IPS-20b (cell line): Measurements from ENCODE around the gene PPP4C.
A peak's percentile ranks its signal among the peaks of the same experiment; 100 is the strongest.

Experiments used
- H3K27ac ChIP-seq: one replicate; pipeline ENCODE4 v1.5.1; 2013; ENCODE audit warnings: low read length
- H3K27me3 ChIP-seq: 2 replicates; pipeline ENCODE4 v1.6.1; 2013; ENCODE audit warnings: mild to moderate bottlenecking, low read length, inconsistent platforms; ENCODE audit not compliant: insufficient read depth
- H3K36me3 ChIP-seq: 2 replicates; pipeline ENCODE4 v1.6.1; 2013; ENCODE audit warnings: low read depth, mild to moderate bottlenecking, inconsistent platforms, low read length, moderate library complexity; ENCODE audit not compliant: insufficient read depth
- H3K4me1 ChIP-seq: 2 replicates; pipeline ENCODE4 v1.6.1; 2013; ENCODE audit warnings: mild to moderate bottlenecking, control low read depth, inconsistent platforms, low read length, moderate library complexity; ENCODE audit not compliant: insufficient read depth
- H3K4me3 ChIP-seq: 2 replicates; pipeline ENCODE4 v1.5.1; 2013; ENCODE audit warnings: mild to moderate bottlenecking, low read length, inconsistent platforms
- H3K9ac ChIP-seq: 2 replicates; pipeline ENCODE4 v1.6.1; 2013; ENCODE audit warnings: low read depth, mild to moderate bottlenecking, inconsistent platforms, low read length, moderate library complexity
- H3K9me3 ChIP-seq: 2 replicates; pipeline ENCODE4 v1.6.1; 2013; ENCODE audit warnings: mild to moderate bottlenecking, low read depth, low read length, inconsistent platforms; ENCODE audit not compliant: insufficient read depth

The PPP4C gene

DNA sequence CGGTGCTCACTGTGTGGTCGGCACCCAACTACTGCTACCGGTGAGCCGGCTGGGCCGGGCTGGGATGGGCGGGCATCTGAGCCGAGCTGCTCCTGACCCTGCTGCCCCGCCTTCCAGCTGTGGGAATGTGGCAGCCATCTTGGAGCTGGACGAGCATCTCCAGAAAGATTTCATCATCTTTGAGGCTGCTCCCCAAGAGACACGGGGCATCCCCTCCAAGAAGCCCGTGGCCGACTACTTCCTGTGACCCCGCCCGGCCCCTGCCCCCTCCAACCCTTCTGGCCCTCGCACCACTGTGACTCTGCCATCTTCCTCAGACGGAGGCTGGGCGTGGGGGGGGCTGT, 9.0 kb downstream of the PPP4C start:
- H3K4me3 ChIP-seq: no peak overlapping the region
- H3K9ac ChIP-seq: no peak overlapping the region
- no peaks in the 10 kb centered on the region for H3K4me1 ChIP-seq
- H3K9me3 ChIP-seq: no peaks in the 10 kb centered on the region
- no peaks in the 10 kb centered on the region for H3K27me3 ChIP-seq
- no peak overlapping the region for H3K27ac ChIP-seq
- peaks cover 55% of the 10 kb centered on the region for H3K36me3 ChIP-seq

DNA sequence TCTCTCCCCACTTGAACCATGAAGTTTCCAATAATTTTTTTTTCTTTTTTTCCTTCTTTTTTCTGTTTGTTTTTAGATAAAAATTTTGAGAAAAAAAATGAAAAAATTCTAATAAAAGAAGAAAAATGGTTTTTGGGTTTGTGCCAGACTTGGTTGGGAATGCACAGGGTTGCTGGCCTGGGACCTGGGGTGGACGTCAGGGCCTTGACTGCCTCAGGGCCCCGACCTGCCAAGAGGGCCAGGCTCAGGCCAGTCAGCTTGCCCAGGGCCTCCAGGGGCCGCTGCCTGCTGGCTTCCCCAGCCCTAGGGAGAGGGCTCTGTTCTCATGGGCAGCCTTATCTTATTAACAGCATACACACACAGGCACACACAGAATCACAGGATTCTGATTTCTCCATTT, 9.5 kb downstream of the PPP4C start:
- Histone ChIP-seq H3K9ac (no peak overlapping the region), H3K4me3 (no peak overlapping the region), H3K9me3 (no peaks in the 10 kb centered on the region)

DNA sequence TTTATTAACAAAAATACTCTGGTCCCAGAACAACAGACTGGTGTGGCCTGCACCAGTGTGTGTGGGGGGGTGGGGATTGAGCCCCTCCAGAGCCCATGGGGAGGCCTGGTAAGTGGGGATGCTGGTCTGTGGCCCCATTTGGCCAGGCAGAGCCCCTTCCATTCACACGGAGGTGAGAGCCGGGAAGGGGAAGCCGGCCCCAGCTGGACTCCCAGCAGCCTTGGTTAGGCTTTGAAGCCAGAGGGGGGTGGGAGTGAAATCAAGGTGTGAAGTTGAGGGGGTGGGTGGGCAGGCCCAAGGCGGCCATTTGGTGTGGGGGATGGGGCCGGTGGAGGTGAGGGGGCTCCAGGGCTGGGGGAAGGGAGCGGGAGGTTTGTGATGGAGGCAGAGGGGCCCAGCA, 10.0 kb downstream of the PPP4C start:
- Histone ChIP-seq H3K36me3 (peaks cover 46% of the 10 kb centered on the region), H3K4me3 (no peak overlapping the region), H3K27ac (no peak overlapping the region), H3K4me1 (no peaks in the 10 kb centered on the region), H3K9ac (no peak overlapping the region), H3K27me3 (no peaks in the 10 kb centered on the region), H3K9me3 (no peaks in the 10 kb centered on the region)

More for the DNA sequence above, 9.5 kb downstream of the PPP4C start:
- no peak overlapping the region for H3K27ac ChIP-seq
- H3K4me1 ChIP-seq: no peaks in the 10 kb centered on the region
- peaks cover 51% of the 10 kb centered on the region for H3K36me3 ChIP-seq
- no peaks in the 10 kb centered on the region for H3K27me3 ChIP-seq

DNA sequence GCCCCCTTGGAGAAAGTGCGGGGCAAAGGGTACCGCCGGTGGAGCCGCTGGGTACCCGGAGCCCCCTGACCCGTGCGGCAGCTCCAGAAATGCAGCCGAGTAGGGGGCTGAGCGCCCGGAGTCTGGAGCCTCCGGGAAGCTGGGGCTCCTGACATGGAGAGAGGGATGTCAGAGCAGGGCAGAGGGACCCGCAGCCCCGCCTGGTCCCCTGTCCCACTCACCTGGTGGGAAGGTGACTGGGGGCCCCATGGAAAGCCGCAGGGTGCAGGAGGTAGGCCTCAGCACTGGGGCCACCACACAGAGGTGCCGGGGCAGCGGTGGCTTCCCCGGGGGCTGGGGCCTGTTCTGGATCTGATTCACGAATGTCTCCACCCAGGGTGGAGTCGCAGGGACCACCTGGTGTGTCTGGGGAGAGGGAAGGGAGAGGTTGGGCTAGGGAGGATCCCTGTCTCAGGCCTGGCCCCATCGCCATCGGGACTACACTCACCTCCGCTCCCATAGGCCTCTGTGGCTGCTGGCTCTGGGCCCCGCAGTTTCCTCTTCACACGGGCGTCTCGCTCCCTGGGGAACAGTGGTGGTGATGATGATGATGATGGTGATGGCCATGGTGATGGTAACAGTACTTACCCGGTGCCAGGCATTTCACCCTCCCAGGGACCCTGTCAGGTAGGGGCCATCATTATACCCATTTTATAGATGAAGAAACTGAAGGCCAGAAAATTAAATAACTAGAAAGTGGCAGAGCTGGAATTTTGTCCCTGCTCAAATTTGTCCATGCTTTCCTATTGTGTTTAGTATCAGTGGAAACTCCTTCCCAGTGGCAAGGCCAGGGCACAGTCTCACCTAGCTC, 10.7 kb downstream of the PPP4C start:
- Histone ChIP-seq H3K4me1 (no peaks in the 10 kb centered on the region), H3K9me3 (no peaks in the 10 kb centered on the region), H3K27ac (no peak overlapping the region), H3K4me3 (no peak overlapping the region), H3K9ac (no peak overlapping the region), H3K27me3 (no peaks in the 10 kb centered on the region), H3K36me3 (peaks cover 40% of the 10 kb centered on the region)

DNA sequence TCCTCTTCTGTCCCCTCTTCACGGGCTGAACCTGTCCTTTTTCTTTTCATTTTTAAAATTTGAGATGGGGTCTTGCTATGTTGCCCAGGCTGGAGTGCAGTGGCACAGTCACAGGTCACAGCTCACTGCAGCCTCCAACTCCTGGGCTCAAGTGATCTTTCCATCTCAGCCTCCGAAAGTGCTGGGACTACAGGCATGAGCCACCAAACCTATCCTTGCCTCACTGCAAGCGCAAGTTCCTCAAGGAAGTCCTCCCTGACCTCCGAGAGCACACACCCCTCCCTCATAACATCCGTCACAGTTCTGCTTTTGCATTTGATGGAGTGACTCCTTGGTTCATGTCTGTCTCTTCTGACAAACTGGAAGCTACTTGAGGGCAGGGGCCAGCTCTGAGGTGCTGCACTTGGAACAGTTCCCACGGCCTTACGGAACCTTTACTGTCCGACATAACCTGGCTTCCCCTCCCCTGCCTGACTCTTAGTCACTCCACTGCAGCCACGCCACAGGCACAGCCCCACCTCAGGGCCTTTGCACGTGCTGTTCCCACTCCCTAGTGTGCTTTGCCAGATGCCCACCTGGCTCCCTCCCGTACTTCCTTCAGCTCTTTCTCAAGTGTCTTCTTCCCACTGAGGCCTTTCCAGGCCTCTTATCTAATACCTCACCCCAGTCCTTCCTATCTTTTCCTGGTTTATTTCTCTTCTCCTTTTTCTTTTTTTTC, 11.5 kb downstream of the PPP4C start:
- H3K9ac ChIP-seq: no peak overlapping the region
- H3K27me3 ChIP-seq: no peaks in the 10 kb centered on the region
- peaks cover 34% of the 10 kb centered on the region for H3K36me3 ChIP-seq
- no peak overlapping the region for H3K27ac ChIP-seq
- H3K9me3 ChIP-seq: no peaks in the 10 kb centered on the region
- H3K4me3 ChIP-seq: no peak overlapping the region
- H3K4me1 ChIP-seq: no peaks in the 10 kb centered on the region

DNA sequence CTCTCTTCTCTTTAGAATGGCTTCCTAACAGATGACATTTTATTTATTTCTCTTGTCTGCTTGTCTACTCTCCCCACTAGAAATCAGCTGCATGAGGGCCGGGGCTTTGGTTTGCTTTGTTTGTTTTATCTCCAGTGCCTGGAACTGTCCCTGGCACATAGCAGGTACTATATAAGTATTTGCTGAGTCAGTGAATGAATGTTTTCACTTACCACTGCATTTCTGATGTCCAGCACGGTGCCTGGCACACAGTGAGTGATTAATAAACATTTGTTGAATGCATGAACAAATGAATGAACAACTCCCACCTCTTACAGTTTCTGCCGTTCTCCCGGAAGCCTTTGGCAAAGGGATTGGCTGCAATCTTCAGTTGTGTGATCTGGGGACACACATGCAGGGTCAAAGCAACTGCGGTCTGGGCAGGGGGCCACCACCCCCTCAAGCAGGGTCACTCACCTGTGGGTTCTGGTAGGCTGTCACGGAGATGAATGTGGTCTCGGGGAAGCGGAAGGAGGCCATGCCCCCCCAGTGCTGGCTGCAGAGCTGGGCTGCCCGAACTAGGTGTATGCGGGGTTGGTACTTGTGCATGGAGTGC, 12.5 kb downstream of the PPP4C start:
- Histone ChIP-seq H3K4me1 (no peaks in the 10 kb centered on the region), H3K27me3 (no peaks in the 10 kb centered on the region), H3K4me3 (no peak overlapping the region), H3K36me3 (peaks cover 24% of the 10 kb centered on the region), H3K9me3 (no peaks in the 10 kb centered on the region), H3K27ac (no peak overlapping the region), H3K9ac (no peak overlapping the region)

DNA sequence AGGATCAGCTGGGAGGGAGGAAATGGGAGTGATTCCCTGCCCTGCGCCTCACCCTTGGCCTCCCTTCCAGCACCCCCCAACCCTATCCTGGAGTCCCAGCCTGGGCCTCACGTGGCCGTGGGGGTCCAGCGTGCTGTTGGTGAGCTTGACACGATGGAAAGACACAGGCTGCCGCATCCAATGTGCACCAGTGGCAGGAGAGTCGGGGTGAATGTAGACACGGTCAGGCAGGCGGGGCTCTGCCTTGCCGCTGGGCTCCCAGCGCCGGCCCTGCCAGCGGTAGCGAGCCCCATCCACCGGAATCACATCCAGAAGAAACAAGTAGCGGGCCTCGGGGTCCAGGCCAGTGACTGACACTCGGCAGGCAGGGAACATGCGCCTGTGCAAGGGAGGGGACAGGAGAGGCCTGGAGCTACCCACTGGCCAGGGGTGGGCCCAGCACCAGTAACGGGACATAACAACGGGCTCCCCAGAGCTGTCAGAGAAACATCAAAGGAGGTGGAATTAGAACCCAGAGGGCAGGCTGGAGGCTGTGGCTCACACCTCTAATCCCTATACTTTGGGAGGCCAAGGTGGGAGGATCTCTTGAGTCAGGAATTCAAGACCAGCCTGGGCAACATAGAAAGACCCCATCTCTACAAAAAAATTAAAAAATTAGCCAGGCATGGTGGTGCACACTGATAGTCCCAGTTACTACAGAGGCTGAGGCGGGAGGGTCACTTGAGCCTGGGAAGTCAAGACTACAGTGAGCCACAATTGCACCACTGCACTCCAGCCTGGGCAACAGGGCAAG, 13.2 kb downstream of the PPP4C start:
- Histone ChIP-seq H3K4me1 (no peaks in the 10 kb centered on the region), H3K4me3 (no peak overlapping the region), H3K27me3 (no peaks in the 10 kb centered on the region), H3K9ac (no peak overlapping the region), H3K36me3 (peaks cover 19% of the 10 kb centered on the region), H3K9me3 (no peaks in the 10 kb centered on the region), H3K27ac (no peak overlapping the region)

DNA sequence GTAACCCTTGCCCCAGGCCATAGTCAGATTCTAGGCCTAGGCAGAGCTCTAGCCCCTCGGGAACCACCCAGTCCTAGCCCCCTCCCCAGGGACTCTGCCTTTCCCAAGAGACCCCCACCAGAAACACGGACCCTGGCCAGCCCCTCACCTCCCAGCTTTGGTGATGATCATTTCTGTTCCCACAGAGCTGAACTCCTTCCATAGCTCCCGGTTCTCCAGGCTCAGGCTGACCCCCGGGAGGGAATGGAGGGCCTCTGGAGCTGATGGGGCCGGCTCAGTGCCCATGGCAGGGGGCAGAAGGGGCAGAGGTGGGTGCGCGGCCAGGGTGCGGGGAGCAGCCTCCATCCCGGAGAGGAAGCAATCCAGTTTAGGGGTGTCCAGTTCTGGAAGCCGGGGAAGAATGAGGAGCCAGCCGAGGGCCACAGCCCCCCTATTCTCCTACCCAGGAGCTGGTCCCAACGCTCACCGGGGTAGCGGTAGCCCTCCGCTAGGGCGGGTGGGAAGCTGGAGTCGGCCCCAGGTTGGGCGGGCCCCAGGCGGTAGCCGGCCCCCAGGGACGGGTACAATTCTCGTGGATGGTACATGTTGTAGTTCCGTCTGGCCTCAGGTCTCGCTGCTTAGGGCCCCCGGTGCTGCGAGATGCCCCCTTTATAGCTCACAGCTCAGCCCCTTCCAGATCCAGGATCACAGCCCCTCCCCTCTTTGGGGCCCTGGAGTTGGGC, 15.0 kb downstream of the PPP4C start:
- Histone ChIP-seq H3K36me3 (peaks cover 5% of the 10 kb centered on the region), H3K4me1 (peaks cover 3% of the 10 kb centered on the region; the same call in 1 of the 2 replicates), H3K9ac (peak overlapping the region; percentile 67; the same call in 1 of the 2 replicates), H3K4me3 (peak overlapping the region; percentile 90), H3K9me3 (no peaks in the 10 kb centered on the region), H3K27me3 (no peaks in the 10 kb centered on the region), H3K27ac (no peak overlapping the region)

DNA sequence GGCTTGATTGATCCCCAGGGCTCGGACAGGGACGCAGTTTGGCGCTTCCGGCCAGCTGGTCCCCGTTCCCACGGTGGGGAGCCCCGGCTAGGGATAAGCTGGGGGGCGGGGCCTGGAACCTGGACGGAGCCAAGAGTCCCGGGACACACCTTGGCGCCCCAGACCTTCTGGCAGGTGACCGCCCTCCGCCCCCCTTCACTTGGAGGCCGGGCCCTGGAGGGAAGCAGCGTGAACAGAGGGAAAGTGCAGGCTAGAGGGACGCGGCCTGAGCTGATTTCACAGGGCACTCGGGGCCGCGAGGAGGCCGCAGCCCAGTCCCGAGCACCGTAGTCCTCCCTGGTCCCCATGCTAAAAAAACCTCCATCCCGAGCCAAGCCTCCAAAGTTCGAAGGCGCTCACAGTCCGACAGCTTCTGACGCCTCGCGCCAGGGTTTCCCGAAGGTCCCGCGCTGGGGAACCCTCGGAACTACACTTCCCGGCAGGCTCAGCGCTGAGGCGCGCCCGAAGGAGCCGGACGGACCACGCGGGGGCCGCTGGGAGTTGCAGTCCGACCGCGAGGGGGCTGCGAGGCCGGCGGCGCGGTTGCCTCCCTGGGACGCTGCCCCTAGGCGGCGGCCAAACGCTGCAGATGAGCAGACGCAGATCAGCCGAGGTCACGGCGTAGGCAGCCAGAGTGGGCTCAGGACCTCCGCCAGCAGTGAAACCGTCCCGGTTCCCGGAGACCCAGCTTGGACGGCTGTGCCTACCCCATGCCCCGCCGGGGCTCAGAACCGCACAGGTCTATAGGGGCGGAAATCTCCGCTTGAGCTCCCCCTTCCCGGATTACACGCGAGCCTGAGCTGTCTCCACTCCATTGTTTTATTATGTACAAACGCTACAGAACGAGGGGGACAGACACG, 15.9 kb downstream of the PPP4C start, which contains the start of gene TBX6:
Gene TBX6 (minus strand): TSS at position 451 of the 899 bp plus-strand sequence. CDS start 731 bp downstream, outside the sequence.
- Histone ChIP-seq H3K27me3 (no peaks in the 10 kb centered on the region), H3K27ac (no peak within 1 kb of the TSS)

DNA sequence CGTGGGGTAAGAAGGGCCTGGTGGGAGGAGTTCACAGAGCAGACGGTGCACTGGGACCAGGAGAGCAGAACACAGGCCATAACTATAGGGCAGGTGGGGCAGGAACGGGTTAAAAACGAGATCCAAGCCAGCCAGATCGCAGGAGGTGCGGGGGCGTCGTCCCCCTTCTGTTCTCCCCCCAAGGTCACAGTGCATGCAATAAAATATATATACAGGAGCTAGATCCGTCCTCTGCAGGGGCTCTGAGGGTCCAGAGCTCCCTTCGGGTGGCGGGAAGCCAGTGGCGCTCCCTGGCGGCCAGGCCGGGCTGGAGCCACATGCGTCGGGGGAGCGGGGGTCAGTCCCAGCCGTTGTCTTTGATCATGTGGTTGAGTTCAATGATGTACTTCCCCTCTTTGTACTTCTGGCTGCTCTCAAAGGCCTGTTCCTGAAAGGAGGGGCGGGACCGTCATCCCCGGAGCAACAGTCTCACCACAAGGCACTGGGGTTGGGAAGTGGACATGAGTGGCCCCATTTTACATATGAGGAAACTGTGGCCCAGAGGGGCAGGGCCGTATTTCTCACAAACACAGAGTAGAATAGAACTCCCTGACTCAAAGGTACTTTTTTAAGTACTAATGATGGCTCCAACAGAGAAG, 16.7 kb downstream of the PPP4C start:
- H3K27me3 ChIP-seq: no peaks in the 10 kb centered on the region
- H3K9ac ChIP-seq: peak overlapping the region; percentile 86
- H3K9me3 ChIP-seq: peaks cover 10% of the 10 kb centered on the region
- H3K27ac ChIP-seq: no peak overlapping the region
- H3K4me3 ChIP-seq: peak overlapping the region; percentile 90
- H3K4me1 ChIP-seq: peaks cover 8% of the 10 kb centered on the region; the same call in 1 of the 2 replicates
- peaks cover 10% of the 10 kb centered on the region for H3K36me3 ChIP-seq

More for the DNA sequence above, 15.9 kb downstream of the PPP4C start, which contains the start of gene TBX6:
- Histone ChIP-seq H3K9ac (peak within 1 kb of the TSS; percentile 86), H3K36me3 (peaks cover 5% of the 10 kb centered on the region), H3K4me1 (peaks cover 7% of the 10 kb centered on the region; the same call in 1 of the 2 replicates), H3K4me3 (peak within 1 kb of the TSS; percentile 90), H3K9me3 (peaks cover 2% of the 10 kb centered on the region)
